GM12878 (cell line): ENCODE measurements around the gene BRAF. TPM values are rescaled to one million over a fixed set of nuclear protein-coding genes. Genes with fewer than 3 reads are reported as not detected.

Experiments
- BACH1 ChIP-seq: fragments of 450-650 bp; IDR thresholded peaks from 2 replicates; pipeline ENCODE4 v1.6.1; 2017; ENCODE audit warnings: mild to moderate bottlenecking, borderline replicate concordance
- CBX3 ChIP-seq: fragments of 200-600 bp; sonication (generic); IDR thresholded peaks from 2 replicates; pipeline ENCODE4 v1.6.1; 2016; ENCODE audit warnings: low read depth, borderline replicate concordance
- CEBPZ ChIP-seq: fragments of 150-350 bp; IDR thresholded peaks from 2 replicates; pipeline ENCODE4 v1.6.1; 2016; ENCODE audit warnings: low read depth, low read length
- CREM ChIP-seq: IDR thresholded peaks from 2 replicates; pipeline ENCODE4 v1.6.1; 2014; ENCODE audit warnings: antibody characterized with exemption, low read depth
- DPF2 ChIP-seq: fragments of 450-650 bp; IDR thresholded peaks from 2 replicates; pipeline ENCODE4 v1.6.1; 2017; ENCODE audit warnings: mild to moderate bottlenecking
- E2F4 ChIP-seq: IDR thresholded peaks from 2 replicates; pipeline ENCODE4 v1.6.1; 2012; ENCODE audit warnings: low read depth, low read length, improper control_type of control experiment
- EED ChIP-seq: sonication (generic); IDR thresholded peaks from 2 replicates; pipeline ENCODE4 v1.6.1; 2016; ENCODE audit warnings: antibody characterized with exemption, low read depth
- KLF5 ChIP-seq: fragments of 450-650 bp; IDR thresholded peaks from 2 replicates; pipeline ENCODE4 v1.6.1; 2014; ENCODE audit warnings: mild to moderate bottlenecking; ENCODE audit not compliant: partially characterized antibody
- MYC ChIP-seq: IDR thresholded peaks from 2 replicates; pipeline ENCODE4 v1.6.1; 2011; ENCODE audit warnings: mild to moderate bottlenecking, low read length, moderate library complexity, inconsistent platforms; ENCODE audit not compliant: insufficient read depth, insufficient replicate concordance, insufficient read length, severe bottlenecking
- NBN ChIP-seq: fragments of 450-650 bp; IDR thresholded peaks from 2 replicates; pipeline ENCODE4 v1.6.1; 2016
- NFYA ChIP-seq: IDR thresholded peaks from 2 replicates; pipeline ENCODE4 v1.6.1; 2011; ENCODE audit warnings: low read depth, mild to moderate bottlenecking, low read length, improper control_type of control experiment, borderline replicate concordance
- PKNOX1 ChIP-seq: fragments of 450-650 bp; IDR thresholded peaks from 2 replicates; pipeline ENCODE4 v1.6.1; 2016; ENCODE audit warnings: mild to moderate bottlenecking
- POU2F2 ChIP-seq: IDR thresholded peaks from 3 replicates; pipeline ENCODE4 v1.6.1; 2011; ENCODE audit warnings: low read depth, mild to moderate bottlenecking, low read length, borderline replicate concordance
- RAD51 ChIP-seq: fragments of 450-650 bp; IDR thresholded peaks from 2 replicates; pipeline ENCODE4 v1.6.1; 2016; ENCODE audit warnings: moderate library complexity, mild to moderate bottlenecking, inconsistent platforms
- RB1 ChIP-seq: fragments of 450-650 bp; formaldehyde crosslinking; IDR thresholded peaks from 2 replicates; pipeline ENCODE4 v1.6.1; 2017; ENCODE audit warnings: mild to moderate bottlenecking, borderline replicate concordance
- RUNX3 ChIP-seq: IDR thresholded peaks from 2 replicates; pipeline ENCODE4 v1.6.1; 2012; ENCODE audit warnings: low read length, inconsistent platforms
- SMC3 ChIP-seq: IDR thresholded peaks from 2 replicates; pipeline ENCODE4 v1.6.1; 2011; ENCODE audit warnings: low read length, improper control_type of control experiment, borderline replicate concordance
- SPI1 ChIP-seq: IDR thresholded peaks from 2 replicates; pipeline ENCODE4 v1.6.1; 2011; ENCODE audit warnings: low read depth, mild to moderate bottlenecking, low read length, moderate library complexity, borderline replicate concordance; ENCODE audit not compliant: insufficient read depth
- TBL1XR1 ChIP-seq: IDR thresholded peaks from 2 replicates; pipeline ENCODE4 v1.6.1; 2012; ENCODE audit warnings: low read depth, low read length, improper control_type of control experiment
- TCF7 ChIP-seq: IDR thresholded peaks from 2 replicates; pipeline ENCODE4 v1.6.1; 2014; ENCODE audit warnings: antibody characterized with exemption, borderline replicate concordance
- USF1 ChIP-seq: IDR thresholded peaks from 2 replicates; pipeline ENCODE4 v1.6.1; 2011; ENCODE audit warnings: borderline replicate concordance, low read depth, mild to moderate bottlenecking, moderate library complexity, mixed read lengths, low read length; ENCODE audit not compliant: insufficient read depth; ENCODE audit errors: extremely low read length
- ZNF217 ChIP-seq: fragments of 450-650 bp; IDR thresholded peaks from 2 replicates; pipeline ENCODE4 v1.6.1; 2017; ENCODE audit warnings: antibody characterized with exemption, mild to moderate bottlenecking
- polyA plus RNA-seq, 11 experiments: library from polyadenylated mRNA; depleted of rRNA in 4 of 11; unstranded in 6 of 11; stranded (reverse) in 5 of 11; fragments of >200 nt; fragmentation: Nextera tagmentation in 4 of 11; fragmentation: Illumina TruSeq in 1 of 11; extraction: Ambion mirVana in 4 of 11; extraction: Trizol in 1 of 11; gene quantifications; 1 replicate in 1 of 11; 2 replicates in 10 of 11; pipeline versions ENCODE4 v1.2.1 to v1.2.3, GENCODE V29; 2011 to 2016; ENCODE audit warnings: inconsistent platforms in 2 of 11, missing spikeins in 2 of 11, low read depth in 1 of 11
- total RNA-seq, 4 experiments: library from RNA; depleted of rRNA in 3 of 4; stranded (reverse); fragments of >200 nt in 3 of 4; fragmentation: Illumina TruSeq in 1 of 4; extraction: Trizol in 1 of 4; gene quantifications; 2 replicates each; pipeline versions ENCODE4 v1.2.1 to v1.2.3, GENCODE V29; 2013 to 2021

The BRAF gene
- total and polyA plus RNA-seq, 10 of the 15 experiments (the other 5 are each of a cell fraction or from before 2014, with no cell fraction given): 2.6 to 31.0 (median 10.6) TPM

- TF ChIP-seq MYC (no peak), POU2F2 (no peak), RUNX3 (no peak), SPI1 (no peak), RB1 (no peak), ZNF217 (no peak), SMC3 (no peak), EED (no peak), USF1 (no peak), PKNOX1 (0 out of 2 replicates have a peak, but pooled peaks have one; percentile 40), CREM (peak; percentile 94), NBN (peak; percentile 100), RAD51 (no peak), CEBPZ (no peak), TCF7 (no peak), TBL1XR1 (no peak), BACH1 (no peak), KLF5 (peak; percentile 65), E2F4 (no peak), NFYA (no peak), CBX3 (no peak), DPF2 (no peak)
Observed at GRCh38 chr7:140696024-140696679, 228.6 kb downstream of the BRAF start (continued).
